SKM-1 treated with dmso at 0.1 percent for 144 hours (cell line): ENCODE measurements around the gene NOXO1.

ENCODE experiments used
- DNase-seq: peaks from one replicate; lab custom pipeline; 2025; ENCODE audit not compliant: unreplicated experiment; lab: John Stamatoyannopoulos, UW

The NOXO1 gene

DNA sequence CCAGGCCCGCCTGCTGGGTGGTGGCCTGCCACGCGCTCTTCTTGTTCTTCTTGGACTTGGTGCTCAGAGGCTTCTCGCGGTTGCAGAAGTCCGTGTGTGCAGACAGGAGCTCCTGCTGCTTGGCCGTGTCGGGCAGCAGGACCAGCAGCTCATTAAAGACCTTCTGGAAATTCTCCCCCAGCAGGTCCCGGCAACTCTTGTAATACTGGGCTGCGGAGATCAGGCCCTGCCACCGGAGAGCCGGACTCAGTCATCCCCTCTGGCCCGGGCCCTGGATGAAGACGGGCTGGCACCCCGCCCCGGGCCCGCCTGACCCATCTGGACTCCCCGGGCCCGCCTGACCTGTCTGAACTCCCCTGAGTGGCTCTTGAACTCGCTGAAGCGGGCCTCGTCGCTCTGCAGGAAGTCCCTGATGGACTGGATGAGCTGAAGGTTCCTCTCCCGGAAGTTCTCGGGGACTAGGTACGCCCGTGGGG lies 17.1 kb upstream of the NOXO1 start:
- DNase-seq = no peak

DNA sequence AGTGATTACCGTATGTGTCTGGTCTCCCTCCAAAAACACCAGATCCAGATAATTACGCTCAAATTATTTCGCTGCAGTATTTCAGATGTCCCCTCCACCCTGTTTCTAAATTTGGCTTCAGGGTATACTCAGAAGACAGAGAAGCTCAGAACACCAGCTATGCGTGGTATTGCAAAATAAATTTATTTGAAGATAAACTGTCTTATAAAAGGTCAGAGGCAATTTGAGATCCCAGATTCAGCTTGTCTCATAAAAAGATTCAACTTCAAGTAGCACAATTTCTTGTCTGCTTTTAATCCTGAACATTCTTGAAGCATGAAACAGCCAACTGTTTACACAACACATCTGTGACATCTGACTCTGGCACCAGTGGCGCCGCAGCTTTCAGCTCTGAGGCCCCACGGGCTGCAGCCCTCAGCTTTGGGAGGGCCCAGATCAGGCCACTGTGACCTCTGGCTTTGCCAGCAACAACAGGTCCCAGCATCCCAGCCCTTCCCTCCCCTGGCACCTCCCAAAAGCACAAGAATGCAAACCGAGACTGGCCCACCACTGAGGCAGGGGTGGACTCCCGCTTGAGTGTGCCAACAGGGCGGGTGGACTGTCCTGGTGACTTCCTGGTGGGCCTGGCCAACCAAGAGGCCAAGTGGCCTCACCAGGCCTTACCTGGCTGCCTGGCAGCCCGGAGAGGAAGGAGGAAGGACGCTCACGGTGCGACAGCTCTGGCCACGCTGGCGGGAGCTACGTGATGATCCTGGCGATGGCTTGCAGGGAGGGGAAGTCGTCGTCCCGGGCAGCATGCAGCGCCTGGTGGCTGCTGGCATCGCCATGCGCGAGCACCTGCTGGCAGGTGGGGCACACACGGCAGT lies 16.5 kb upstream of the NOXO1 start:
- DNase-seq = no peak

DNA sequence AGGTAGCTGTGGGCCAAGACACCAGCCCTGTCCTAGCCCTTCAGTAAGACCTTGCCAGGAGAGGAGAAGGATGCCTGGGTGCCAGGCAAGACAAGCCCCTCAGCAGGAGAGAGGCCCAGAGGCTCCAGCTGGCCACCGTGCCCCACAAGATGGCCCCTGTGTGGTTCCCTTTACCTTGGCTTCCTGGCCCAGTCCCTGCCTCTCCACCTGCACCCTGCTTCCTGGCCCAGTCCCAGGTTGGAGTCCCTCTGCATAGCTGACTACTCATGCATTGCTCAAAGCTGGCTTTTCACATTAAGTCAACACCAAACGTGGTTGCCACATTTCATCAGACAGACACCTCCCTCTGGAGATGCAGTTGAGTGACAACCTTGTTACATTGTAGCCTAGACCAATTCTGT lies 12.5 kb upstream of the NOXO1 start:
- no peak for DNase-seq

DNA sequence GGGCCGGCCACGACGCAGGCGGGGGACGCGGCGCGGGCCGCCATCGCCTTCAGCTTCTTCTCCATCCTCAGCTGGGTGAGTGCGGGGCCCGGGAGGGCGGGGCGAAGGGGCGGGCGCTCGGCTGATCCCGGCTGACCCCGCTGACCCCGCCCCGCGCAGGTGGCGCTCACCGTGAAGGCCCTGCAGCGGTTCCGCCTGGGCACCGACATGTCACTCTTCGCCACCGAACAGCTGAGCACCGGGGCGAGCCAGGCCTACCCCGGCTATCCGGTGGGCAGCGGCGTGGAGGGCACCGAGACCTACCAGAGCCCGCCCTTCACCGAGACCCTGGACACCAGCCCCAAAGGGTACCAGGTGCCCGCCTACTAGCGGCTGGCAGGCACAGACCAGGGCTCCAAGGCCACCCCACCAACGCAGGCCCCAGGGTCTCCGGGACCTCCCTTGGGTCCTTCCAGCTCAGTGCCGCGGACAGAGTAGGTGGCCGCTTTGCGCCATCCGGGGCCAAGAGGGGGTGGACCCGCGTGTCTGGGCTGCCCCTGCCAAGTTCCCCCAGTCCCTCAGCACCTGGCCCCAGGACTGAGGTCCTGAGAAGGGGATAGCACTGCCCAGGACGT lies 11.5 kb upstream of the NOXO1 start:
- no peak for DNase-seq

DNA sequence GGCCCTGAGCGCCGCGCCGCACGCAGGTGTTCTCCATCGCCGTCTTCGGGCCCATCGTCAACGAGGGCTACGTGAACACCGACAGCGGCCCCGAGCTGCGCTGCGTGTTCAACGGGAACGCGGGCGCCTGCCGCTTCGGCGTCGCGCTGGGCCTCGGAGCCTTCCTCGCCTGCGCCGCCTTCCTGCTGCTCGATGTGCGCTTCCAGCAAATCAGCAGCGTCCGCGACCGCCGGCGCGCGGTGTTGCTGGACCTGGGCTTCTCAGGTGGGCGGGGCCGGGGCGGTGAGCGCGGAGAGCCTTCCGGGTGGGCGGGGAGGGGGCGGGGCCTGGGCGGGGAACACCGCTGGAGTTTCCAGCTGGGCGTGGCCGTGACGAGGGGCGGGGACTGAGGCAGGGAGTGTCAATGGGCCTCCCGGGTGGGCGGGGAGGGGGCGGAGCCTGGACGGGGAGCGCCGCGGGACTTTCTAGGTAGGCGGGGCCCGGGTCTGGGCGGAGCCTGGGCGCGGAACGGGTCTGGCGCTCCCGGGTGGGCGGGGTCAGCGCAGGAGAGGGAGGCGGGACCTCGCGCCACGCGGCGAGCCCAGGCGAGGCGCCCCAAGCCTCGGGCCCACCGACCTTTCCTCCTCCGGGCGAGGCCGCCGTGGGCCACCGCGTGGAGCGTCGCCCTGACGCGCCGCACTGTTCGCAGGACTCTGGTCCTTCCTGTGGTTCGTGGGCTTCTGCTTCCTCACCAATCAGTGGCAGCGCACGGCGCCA lies 10.9 kb upstream of the NOXO1 start:
- peak; percentile 81 for DNase-seq

DNA sequence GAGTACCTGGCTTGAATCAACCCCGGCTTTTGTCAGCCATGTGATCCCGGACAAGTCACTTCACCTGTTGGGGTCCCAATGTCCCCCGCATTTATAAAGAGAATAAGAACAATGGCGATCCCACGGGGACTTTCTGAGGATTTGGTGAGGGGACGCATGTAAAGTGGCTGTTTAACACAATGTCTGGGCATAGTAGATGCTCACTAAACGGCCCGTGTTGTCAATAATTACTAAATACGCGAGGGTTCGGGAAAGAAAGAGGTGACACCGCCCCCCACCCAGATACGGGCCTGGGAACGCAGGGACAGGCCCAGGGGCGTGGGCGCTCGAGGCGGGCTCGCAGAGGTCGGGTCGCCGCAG lies 10.3 kb upstream of the NOXO1 start:
- no peak for DNase-seq

DNA sequence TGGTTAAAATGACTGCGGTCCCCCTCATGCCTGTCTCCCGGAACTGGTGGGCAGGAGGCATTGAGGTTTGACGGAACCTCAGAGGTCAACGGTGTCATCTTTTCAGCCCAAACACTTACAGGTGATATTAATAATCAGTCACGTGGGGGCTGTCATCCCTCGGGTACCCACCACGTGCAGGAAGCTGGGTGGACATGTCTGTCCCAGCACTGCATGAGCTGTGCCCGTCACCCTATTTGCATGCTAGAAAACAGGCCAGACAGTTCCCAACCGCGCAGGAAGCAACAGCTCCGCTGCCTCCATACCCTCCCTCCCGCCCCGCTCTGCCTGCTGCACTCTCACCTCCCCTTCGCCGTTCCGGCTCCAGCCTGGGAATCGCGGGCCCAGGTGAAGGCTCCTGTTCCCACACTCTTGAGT lies 9.9 kb upstream of the NOXO1 start:
- DNase-seq = no peak

DNA sequence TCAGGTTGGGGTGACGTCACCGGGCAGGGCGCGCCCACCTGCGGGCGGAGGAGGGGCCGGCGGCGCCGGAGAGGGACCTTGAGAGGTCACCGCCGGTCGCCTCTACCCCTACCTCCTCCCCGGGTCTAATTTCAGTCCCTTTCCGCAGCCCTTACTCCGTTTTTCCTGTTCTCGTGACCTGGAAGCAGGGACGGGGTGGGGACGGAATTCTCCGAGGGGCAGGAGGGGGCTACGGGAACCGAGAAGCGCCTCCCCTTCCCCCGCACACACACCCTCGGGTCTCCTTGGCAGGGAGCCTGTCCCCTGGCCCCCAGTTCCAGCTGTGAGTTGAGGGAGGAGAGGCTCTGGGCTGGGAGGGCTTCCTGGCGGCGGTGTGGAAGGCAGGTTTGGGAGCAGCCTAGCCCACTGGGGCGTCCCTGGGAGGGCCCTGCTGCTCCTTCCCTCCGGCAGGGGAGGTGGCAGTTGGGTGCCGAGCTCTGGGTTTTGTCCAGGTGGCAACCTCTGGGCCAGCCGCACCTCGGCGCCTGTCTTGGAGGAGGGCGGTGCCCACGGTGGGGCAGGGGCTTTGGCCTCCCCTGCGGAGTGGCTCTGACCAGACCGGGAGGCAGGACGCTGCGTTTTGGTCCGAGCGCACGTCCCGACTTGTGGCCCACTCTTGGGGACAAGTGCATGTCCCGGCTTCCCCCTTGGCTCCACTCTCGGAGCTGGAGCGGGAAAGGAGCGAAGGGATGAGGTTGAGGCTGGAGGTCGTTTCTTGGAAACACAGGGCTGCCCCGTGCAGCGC lies 9.3 kb upstream of the NOXO1 start:
- no peak for DNase-seq

DNA sequence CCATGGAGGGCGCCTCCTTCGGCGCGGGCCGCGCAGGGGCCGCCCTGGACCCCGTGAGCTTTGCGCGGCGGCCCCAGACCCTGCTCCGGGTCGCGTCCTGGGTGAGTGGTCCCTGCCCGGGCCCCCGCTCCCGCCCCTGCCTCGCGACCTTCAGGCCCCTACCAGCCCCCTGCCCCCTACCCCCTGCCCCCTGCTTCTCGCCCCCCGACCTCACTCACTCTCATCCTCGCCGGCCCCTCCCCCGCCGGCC lies 8.8 kb upstream of the NOXO1 start:
- DNase-seq = no peak

DNA sequence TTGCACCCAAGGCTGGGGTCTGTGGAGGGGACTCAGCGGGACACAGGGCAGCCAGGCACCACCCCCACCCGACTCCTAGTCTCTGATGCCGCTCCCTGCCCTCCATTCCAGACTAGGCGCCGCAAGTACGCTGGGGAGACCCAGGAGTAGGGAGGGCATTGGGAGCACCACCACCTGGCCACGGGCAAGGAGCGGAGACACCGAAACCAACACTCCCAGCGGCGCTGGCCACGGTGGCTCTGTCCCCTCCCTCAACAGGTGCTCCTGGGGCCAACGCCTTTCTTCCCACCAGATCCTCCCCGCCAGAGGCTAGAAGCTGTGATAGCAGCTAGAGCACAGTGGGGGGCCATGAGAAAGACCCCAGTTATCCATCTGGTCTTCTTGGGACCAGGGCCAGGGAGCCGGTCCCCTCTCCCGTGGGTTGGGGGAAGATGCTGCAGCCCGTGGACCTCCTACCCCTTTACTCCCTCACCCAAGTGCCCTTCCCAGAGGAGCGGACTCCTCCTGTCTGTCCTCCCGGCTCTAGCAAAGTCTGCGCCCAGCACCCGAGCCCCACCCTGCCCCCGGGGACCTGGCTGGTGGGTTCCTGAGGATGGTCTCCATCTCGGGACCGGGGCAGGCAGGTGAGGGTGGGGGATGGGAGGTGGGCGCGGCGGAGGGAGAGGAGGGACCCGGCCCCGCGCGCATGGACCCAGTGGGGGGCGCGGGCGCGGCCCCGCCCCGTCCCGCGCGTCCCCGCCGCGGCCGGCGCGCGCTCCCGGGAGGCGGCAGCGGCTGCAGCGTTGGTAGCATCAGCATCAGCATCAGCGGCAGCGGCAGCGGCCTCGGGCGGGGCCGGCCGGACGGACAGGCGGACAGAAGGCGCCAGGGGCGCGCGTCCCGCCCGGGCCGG lies 8.2 kb upstream of the NOXO1 start, which contains the start of gene SYNGR3:
SYNGR3 (plus strand) TSS at position 762 of the 892 bp plus-strand sequence. CDS start 133 bp downstream, outside the sequence.
- DNase-seq = no peak

DNA sequence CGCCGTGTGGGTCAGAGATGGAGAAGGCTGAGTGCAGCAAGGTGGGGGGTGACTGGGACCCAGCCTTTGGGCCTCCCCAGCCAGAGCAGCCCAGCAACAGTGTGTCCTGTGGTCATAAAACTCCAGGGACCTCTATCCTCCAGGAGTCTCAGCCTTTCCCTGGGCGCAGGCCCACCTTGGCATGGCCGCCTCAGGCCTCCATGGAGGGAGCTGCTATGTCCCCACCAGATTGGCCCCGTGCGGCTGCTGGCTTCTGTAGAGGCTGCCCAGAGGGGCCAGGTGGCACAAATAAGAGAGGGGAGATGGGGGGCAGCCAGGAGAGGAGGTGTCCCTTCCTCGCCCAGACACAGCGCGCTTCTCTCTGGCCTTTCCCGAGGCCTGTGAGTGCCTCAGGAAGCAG lies 5.9 kb upstream of the NOXO1 start:
- no peak for DNase-seq

DNA sequence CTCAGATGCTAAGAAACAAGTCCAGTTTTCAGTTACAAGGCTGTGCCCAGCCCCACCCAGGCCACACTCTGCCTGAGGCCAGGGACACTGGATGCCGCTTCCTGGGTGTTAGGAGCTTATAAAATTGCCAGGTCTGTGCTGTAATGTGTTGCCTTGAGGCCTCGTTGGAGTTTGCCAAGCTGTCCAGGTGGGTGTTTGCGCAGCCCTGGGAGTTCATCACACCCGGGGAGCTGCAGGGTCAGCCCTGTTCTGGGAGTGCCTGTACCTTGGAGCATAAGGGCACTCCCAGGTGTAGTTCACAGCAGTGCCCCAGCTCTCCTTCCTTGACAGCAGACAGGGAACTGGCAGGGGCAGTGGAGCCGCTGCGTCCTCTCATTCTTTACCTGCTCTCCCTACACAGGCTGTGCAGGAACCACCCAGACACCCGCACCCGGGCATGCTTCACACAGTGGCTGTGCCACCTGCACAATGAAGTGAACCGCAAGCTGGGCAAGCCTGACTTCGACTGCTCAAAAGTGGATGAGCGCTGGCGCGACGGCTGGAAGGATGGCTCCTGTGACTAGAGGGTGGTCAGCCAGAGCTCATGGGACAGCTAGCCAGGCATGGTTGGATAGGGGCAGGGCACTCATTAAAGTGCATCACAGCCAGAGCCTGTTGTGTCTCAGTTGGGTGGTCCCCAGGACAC lies 4.3 kb upstream of the NOXO1 start:
- no peak for DNase-seq

DNA sequence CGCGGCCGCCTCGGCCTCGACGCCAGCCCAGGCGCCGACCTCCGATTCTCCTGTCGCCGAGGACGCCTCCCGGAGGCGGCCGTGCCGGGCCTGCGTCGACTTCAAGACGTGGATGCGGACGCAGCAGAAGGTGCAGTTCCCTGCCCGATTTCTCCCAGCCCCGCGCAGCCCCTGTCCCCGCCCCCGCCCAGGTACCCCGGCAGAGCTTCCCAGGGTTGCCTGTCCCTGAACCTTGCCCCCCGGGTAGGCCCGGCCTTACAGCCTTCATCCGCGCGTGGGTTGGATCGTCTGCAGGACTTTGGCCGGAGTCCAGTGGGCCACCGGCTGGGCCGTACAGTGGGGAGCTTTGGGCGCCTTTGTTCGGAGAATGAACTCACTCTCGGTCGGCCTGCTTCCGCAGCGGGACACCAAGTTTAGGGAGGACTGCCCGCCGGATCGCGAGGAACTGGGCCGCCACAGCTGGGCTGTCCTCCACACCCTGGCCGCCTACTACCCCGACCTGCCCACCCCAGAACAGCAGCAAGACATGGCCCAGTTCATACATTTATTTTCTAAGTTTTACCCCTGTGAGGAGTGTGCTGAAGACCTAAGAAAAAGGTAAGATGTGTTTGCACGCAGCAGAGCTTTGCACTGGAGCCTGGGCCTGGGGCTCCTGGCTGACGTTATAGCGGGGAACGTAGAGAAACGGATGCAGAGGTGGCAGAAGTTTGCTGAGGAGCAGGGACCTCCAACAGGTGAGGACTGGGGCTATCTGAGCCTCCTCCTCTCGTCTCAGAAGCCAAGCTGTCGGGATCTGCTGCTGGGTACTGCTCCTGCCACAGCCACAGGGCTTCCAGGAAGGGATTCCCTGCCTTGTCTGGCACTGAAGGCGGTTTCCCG lies 3.3 kb upstream of the NOXO1 start:
- no peak for DNase-seq

DNA sequence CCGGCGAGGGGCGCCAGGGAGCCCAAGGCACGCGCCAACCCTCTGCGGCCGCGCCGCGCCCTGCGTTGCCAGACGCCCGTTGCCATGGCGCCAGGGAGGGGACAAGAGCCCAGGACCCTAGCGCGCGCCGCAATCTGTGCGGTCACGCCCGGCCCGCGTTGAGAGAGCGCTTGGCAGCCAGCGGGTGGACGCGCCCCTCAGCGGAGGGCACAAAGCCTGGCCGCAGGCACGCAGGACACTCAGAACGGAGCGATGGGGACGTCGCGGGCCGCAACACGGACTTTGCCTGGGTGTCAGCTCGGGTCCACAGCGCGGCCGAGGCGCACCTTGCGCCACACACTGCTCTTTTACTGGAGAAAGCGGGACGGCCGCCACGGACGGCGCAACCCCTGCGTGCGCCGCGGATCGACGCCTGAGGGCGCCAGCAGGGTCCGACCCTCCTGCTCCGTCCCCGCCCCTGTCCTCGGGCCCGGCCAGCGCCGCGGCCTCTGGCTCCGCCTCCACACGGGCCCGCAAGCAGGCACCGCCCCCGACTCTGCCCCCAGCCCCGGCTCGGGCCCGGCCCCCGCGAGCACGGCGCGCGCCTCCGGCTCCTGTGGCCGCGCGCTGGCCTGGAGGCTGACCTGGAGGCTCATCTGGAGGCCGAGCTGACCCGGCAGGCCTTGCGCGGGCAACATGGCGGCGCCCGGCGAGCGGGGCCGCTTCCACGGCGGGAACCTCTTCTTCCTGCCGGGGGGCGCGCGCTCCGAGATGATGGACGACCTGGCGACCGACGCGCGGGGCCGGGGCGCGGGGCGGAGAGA lies 2.5 kb upstream of the NOXO1 start, which contains the start of gene GFER:
GFER (plus strand) TSS at position 650 of the 803 bp plus-strand sequence; CDS start at position 676, 26 bp downstream.
- DNase-seq = peak; percentile 89

DNA sequence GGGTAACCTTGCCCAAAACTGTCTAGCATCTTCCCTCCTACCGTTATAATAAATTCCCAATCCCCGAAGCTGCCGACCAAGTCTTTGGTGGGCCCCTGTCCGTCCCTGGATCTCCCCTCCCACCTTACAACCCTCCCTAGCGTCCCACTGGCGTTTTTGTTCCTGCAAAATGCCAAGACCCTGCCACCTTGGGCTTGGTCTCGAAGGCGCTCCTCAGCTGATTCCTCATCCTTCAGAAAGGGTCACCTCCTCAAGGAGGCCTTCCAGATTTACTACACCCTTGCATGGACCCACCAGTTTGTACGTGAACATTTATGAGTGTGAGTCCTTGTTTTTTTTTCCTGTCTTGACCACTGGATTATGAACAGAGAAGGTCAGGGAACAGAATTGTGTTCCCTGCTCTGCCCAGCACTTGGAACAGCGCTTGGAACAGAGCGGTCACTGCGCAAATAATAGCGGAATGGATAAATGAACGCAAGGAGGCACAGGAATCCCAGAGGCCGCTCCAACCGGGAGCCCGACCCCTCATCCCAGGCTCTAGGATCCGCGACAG lies 1.8 kb upstream of the NOXO1 start:
- DNase-seq = no peak

DNA sequence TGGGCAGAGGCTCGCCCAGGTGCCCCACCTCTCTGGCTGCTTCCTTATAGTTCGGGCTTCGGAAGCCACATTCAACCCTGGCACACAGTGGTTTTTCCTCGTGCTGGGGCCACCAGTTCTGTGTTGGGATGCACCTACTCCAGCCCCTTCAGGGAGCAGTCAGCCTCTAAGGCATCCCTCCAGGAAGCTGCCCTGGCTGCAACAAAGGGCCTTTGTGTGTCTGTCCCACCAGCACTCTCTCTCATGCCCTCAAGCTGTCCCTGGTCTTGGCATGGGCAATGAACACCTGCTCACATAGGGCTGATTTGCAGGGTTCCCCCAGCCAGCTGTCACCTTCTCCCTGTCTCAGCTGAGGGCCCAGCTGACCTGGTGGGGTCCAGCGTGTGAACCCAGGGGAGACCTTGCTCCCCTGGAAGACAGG lies 754 bp upstream of the NOXO1 start:
- DNase-seq = no peak

DNA sequence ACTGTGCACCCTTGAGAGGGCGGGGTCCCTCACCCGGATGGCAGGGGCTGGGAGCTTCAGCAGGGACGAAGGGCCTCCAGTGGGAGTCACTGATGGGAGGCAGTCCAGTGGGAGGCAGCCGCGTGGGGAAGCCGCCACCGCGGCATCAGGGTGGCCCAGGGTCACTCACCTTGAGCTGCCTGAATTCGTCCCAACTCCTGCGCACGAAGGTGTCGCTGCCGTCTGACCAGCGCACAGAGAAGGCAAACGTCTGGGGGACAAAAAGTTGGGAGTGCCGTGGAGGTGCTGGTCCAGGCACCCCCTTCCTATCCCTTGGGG lies 540 bp downstream of the NOXO1 start:
- no peak for DNase-seq
